Glomerular endothelial cell (primary cell): ENCODE measurements around the gene CENPS. TPM values are rescaled to one million over a fixed set of nuclear protein-coding genes. Genes with fewer than 3 reads are reported as not detected.
"Not testable (repeated sequence)": the region's sequence is repeated elsewhere in the genome, so short reads cannot be mapped to it uniquely, and the experiment has no call there.

Experiments
- DNase-seq: peaks from one replicate; pipeline ENCODE4 v3.0.0-alpha.2; 2011; ENCODE audit warnings: low read depth, low spot score; ENCODE audit errors: extremely low read depth
- total RNA-seq: library from RNA; depleted of rRNA; stranded (reverse); fragments of >200 nt; gene quantifications from 2 replicates; pipeline ENCODE4 v1.2.3, GENCODE V29; 2015

CENPS gene
- total RNA-seq, 1 donor from 2014 or later, result 9.6 TPM

- DNase-seq, result no peak
Observed at GRCh38 chr1:10450156-10450814, 20.1 kb downstream of the CENPS start.

- no peak for DNase-seq
Observed at GRCh38 chr1:10450836-10451235, 20.6 kb downstream of the CENPS start.

DNA sequence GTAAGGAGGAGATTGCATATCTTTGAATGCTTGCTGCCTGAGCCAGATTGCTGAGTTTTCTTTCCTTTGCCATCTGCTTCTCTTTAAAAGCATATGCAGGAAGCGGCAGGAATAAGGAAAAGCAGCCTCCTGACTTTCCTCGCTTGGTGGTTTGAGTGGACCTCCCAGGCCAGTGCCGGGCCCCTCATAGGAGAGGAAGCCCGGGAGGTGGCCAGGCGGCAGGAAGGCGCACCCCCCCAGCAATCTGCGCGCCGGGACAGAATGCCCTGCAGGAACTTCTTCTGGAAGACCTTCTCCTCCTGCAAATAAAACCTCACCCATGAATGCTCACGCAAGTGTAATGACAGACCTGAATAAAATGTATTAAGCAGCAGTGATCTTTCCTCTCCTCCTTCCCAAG lies 21.1 kb downstream of the CENPS start:
- no peak for DNase-seq

DNA sequence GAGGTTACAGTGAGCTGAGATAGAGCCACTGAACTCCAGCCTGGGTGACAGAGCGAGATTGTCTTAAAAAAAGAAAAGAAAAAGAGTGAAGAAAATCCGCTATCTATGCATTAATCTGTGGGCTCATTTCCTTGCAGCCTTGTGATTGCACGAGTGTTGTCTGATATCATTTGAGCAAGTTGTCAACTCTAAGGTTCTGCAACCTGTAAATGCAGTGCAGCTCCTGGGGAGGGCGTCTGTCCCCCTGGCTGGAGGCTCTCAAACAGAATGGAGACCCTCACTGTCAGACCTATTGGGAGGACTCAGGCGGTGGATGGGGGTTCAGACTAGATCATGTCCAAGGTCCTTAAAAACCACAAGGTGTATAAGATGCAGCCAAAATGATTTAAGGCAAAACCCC lies 25.8 kb downstream of the CENPS start:
- DNase-seq, result no peak

GRCh38 chr1:10456661-10457060 lies 26.4 kb downstream of the CENPS start:
- no peak for DNase-seq

- DNase-seq, result not testable (repeated sequence)
Observed at GRCh38 chr1:10457462-10457861, 27.2 kb downstream of the CENPS start.

DNA sequence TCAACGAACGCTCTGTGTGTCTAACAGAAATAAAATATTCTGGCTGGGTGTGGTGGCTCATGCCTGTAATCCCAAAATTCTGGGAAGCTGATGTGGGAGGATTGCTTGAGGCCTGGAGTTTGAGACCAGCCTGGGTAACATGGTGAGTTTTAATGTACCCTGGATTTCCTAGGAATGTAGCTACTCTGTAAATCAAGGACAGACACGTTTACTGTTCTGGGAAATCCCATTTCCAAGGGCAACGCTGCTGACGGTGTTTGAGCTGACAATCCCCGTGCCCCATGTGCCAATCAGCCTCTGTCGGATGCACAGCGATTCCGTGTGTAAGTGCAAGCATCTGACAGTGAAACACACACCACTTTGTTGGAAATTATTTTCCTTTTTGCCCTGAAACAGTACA lies 27.6 kb downstream of the CENPS start:
- DNase-seq, result no peak

- DNase-seq, result no peak
Observed at GRCh38 chr1:10459184-10459583, 29.0 kb downstream of the CENPS start.

DNA sequence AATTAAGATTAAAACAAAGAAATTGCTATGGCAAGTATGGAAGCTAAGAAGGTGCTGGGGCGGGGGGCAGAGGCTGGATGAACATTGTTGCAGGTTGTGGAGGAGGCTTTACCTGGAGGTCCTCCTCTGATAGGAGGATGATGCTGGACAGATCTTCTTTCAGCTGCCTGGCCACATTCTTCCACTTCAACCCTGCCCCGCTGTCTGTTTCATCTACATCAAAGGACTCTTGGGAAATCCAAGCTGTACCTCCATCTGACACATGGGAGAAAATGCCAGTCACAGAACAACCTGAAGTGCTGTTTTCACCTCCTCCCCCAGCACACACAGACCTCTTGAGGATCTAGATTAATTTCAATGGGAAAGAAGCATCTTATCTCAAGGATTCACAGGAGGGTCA lies 36.8 kb downstream of the CENPS start:
- DNase-seq, result no peak

DNA sequence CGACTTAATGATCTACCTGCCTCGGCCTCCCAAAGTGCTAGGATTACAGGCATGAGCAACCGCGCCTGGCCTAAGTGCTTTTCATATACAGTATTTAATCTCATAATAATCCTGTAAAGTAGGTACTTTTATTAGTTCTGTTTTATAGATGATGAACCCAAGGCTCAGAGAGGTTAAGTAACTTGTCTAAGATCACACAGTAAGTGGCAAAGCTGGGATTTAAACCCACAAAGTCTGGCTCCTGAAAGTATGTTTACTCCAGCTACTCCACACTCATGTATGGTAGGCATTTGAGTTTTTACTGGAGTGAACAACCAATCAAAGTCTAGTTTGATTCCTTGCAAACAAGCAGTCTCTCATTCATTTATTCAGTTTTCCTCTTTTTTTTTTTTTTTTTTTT lies 39.8 kb downstream of the CENPS start:
- DNase-seq, result no peak

DNA sequence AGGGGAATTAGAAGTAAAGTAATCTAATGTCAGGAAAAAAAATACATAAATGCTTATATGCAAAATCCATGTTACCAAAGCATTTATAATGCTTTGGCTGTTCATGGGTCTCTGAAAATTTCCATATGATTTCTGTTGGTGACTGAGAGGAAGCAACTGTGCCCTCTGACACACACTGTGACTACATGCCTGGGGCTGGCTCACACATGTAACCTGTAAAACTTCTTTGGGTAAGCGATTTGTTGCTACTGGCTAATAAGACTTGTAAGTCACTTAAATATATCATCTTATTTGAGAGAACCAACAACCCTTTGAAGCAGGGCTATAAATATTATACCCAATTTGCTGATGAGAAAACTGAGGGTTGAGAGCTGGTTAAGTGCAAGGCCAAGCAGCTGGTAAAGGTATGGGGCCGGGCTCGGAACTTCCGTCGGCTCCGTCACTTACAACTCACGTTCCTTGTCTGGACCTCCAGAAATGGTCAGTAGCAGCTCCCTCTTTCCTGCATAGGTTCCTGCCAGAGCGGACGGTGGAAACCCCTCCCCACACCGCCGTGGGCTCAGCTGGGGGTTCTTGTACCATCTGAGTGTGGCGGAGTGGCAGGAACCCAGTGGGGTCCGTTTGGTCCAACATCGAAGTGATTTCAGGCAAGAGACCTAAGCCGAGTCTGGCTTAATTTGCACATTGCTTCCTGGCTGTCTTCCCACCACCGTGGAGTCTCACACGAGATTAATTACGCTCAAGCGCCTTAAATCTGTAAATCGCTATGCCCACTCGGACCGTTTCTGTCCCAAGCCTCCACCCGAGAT lies 41.4 kb downstream of the CENPS start:
- no peak for DNase-seq

DNA sequence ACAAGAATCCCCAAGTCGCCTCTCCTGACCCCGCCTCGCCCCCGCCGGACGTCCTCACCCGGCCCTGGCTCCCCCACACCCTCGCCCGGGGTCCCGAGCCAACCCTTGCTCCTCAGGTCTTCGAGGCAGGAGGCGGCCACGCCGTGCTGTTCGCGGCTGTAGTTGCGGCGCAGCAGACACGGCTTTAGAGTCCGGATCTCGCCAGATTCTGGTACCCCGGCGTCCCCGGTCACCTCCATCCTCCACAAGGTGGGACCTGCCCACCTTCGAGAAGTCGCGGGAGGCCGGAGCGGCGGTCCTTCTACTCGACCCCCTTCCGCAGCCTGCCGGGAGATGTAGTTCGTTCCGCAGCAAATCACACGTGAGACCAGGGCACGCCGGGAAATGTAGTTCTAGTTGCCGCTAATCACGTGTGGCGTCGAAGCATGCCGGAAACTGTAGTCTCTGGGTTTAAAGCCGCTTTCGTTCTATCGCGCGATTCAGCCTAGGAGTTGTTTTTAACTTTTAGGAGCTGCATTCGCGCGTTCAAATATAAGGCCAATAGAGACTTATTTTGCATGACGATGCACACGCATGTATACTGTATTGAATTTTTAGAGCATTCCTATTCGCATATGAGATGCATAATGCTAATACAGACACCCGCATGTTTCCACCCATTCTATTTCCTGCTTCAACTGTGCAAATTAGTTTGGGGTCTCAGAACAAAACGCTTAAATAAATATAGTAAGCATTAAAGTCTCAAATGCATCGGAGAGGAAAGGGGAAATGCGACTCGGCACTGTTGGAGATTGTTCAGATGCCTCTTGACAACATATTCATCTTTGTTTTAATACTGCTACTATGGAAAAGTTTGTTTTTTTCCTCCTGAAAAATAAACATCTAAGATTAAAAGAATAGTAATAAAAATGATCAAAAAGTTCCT lies 42.2 kb downstream of the CENPS start, which contains the start of gene DFFA:
Gene DFFA, minus strand, starts transcription at position 310 of the 925 bp plus-strand sequence. Its CDS starts 71 bp downstream, at position 239.
- peak; percentile 80 for DNase-seq

DNA sequence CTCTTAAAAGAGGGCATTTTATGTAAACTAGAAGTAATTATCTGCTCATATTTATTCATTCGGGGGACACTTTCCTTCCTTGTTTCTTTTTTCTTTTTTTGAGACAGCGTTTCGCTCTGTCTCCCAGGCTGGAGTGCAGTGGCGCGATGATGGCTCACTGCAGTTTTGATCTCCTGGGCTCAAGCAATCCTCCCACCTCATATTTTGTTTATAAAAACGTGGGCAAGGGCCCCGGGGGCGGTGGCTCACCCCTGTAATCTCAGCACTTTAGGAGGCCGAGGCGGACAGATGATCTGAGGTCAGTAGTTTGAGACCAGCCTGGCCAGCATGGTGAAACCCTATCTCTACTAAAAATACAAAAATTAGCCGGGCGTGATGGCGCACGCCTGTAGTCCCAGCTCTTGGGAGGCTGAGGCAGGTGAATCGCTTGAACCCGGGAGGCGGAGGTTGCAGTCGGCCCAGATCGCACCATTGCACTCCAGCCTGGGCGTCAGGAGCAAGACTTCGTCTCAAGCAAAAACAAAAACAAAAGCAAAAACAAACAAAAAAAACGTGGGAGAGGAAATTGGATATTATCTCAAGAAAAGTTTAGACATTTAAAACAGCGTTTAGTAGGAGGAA lies 43.0 kb downstream of the CENPS start:
- DNase-seq, result no peak

DNA sequence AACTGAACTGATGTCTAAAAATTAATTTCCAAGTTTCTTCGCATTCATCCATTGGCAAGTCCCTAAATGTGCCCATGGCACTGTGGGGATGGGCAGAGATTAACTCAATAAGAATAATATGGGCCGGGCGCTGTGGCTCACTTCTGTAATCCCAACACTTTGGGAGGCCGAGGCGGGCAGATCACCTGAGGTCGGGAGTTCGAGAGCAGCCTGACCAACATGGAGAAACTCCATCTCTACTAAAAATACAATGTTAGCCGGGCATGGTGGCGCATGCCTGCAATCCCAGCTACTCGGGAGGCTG lies 44.0 kb downstream of the CENPS start:
- DNase-seq, result not testable (repeated sequence)

GRCh38 chr1:10474613-10475507 lies 44.6 kb downstream of the CENPS start, which contains the start of gene PEX14:
TSS of gene PEX14 (plus strand) at chr1:10474950. CDS start at chr1:10474967, 17 bp downstream.
- DNase-seq, result no peak

DNA sequence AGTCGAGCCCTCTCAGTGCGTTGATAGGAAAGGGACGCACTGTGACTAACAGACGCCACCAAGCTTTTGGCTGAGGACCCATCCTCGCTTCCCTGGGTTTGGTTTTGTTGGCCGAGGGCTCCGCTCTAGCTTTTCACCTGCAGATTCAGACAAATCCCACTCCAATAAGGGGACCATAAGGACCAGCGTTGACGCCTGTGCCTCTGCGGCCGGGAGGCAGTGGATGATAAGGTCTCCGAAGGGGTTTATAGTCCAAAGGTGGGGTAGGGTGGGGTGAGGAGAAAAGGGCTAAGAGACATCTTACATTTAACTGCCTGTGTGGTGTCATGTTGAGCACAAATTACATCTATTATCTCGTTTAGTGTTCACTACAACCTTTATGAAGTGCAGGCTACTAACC lies 45.3 kb downstream of the CENPS start:
- no peak for DNase-seq

GRCh38 chr1:10479296-10479695 lies 49.1 kb downstream of the CENPS start:
- no peak for DNase-seq

- no peak for DNase-seq
Observed at GRCh38 chr1:10480614-10481013, 50.4 kb downstream of the CENPS start.

DNA sequence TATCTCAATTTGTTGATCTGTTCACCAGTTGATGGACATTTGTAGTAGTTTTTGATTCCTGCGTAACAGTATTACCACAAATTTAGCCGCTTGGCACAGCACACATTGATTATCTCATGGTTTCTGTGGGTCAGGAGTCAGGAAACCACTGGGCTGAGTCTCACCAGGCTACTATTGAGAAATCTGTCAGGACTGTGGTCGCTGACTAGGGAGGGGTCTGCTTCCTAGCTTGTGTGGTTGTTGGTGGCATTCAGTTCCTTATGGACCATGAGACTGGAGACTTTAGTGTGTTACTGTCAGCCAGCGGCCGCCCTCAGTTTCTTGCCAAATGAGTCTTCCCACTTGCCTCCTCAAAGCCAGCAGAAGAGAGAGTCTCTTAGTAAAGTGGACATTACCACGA lies 54.3 kb downstream of the CENPS start:
- DNase-seq, result no peak
